Ureter (tissue), 1 donor: ENCODE data around the gene LIN7B. TPM values are rescaled to one million over a fixed set of nuclear protein-coding genes. Genes with fewer than 3 reads are reported as not detected.

Experiments used
- DNase-seq: peaks from one replicate; pipeline ENCODE4 v3.0.0-alpha.2; 2020; ENCODE audit warnings: low spot score
- total RNA-seq: library from RNA; stranded (reverse); gene quantifications from one replicate; pipeline ENCODE4 v1.2.4, GENCODE V29; 2023
- donor health status: DM: yes; HTN: yes; CAD: no.

The LIN7B gene
- total RNA-seq, 1 donor from 2014 or later: 10.4 TPM

DNA sequence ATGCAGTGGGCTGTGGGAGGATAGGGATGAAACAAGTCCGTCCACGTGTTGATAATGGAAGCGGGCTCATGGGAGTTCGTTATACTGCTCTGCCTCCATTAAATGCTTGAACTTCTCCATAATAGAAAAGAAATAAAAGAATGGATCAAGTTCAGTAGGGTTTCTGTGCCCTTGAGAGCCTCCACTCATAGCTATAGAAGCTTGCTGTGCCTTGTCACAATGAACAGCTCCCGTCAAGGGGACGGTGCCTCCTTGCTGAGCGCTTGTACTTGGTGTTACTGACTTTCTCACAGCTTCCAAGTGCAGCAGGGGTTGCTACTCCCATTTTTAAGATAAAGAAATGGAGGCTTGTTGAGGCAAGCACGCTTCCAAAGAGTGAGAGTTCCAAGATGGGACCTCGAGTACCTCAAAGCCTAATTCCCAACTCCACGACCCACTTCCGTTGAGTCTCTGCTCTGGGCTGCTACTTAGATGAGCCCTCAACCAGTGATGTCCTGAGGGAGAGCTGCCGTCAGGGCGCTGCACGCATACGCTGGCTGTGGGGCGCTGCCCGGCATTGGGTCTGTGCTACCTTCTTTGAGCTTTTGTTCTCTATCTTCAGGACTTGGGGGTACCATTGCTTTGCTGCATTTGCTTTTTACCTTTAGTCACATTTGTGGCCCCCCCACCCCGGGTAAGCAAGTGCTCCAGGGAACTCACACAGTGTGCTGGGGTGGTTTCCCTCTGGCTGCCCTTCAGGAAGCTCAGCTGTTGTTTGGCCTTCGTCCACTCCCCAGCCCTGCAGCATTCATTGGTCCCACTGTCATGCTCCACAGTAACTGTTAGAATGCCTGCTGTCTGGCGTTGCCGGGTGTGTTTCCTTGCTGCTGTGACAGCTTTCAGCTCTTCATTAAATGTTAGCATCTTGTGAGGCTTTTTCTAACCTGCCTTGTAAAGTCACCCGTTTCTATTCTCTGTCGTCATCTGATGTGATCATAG is 19.4 kb upstream of the LIN7B start:
- no peak for DNase-seq

DNA sequence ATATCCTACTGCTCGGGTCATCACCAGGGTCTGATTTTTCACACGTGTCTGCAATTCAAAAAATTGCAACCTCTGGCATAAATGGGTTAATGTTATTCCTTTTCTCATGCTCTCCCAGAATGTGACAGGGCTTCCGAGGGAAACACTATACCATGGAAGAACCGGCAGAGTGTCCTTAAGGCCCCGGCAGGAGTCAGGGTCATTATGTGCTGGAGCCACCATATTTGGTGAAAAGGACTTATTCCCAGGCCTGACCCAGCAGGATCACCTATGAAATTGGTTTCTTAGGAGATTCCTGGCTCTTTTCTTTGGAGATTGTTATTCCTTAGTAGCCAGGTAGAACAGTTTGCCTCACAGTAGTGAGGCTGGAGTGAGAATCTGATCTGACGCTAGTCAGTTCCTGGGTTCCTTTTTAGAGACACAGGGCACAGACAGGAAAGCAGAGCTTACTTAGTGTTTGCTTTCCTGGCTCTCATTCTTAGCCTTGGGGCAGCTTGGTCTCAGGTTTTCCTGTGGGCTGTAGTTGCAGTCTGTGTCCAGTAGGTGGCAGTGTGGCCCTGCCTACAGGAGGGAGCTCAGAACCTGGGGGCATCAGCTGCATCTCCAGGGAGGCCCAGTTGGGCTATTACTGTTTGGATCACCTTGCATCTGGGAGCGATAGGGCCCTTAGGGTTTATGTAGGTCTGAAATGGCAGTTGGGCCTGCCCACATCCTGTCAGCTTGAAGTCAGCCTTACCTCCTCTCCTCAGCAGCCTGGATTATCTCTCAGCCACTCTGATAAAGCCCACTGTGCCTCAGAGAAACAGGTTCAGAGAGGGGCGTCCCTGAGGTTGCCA is 16.5 kb upstream of the LIN7B start:
- peak; percentile 75 for DNase-seq

- no peak for DNase-seq
Measured at GRCh38 chr19:49098795-49099194, 15.4 kb upstream of the LIN7B start.

- DNase-seq: no peak
Measured at GRCh38 chr19:49101160-49101559, 13.0 kb upstream of the LIN7B start.

DNA sequence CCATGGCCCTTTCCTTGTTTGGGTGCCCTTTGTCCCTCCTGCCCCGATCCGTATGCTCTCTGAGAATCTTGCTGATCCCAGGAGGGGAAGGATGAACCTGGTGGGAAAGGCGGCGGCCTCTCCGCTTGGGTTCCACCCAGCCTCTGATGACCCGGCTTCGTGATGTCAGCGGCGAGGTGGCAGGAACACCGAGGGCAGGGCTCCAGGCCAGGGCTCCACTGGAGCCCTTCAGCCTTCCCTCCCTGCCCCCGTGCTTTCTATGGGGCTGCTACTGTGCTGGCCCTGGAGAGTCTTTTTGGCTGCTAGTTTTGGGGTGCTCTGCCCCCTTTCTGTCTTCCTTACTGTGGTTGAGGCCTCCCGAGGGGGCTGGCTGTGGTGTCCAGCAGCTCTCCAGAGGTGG is 11.9 kb upstream of the LIN7B start:
- DNase-seq: no peak

GRCh38 chr19:49103331-49104085 is 10.7 kb upstream of the LIN7B start:
- DNase-seq: no peak

DNA sequence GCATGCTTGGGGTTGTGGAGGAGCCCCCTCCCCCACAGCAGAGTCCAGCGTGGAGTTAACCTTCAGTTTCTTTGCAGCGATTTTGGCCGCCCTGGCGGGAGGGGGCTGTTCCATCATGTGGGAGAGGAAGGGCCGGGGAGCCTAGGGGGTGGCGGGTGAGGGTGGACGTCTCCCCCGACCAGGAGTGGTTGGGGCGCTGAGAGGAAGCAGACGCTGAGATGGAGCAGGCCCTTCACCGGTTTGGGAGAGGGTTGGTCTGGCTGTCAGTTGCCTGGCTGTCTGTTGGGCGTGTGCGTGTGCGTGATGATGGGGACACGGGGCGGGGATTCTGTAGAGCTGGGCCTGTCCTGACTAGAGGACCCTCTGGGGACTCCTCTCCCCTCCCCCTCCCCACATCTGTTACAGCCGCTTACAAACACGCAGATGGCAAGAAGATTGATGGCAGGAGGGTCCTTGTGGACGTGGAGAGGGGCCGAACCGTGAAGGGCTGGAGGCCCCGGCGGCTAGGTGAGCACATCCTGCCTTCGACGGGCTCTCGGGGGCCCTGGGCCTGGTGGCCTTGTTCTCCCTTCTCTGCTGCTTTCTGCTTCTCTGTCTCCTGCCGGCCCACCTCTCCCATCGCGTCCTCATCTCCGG is 9.8 kb upstream of the LIN7B start:
- no peak for DNase-seq

DNA sequence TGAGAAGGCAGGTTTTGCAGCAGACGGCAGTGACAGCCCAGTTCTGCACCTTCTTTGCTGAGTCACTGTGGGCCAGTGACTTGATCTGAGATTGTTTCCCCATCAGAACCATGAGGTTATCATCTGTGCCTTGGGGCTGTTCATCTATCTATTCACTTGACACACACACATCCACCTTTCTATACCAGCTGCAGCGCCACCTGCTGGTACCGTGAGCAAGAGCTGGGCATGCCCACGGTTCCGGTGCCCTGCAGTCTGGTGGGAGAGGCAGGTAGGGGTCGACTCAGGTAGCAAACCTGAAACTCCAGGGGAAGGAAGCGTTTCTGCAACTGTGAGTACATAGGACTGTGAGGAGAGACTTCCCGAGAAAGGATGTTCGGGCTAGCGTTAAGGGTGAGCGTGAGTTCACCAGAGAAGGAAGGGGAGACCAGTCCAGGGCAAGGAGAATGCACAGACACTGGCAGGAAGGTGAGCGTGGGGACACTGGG is 7.5 kb upstream of the LIN7B start:
- no peak for DNase-seq

- no peak for DNase-seq
Measured at GRCh38 chr19:49107625-49108459, 6.3 kb upstream of the LIN7B start.

GRCh38 chr19:49109051-49109450 is 5.1 kb upstream of the LIN7B start:
- DNase-seq: no peak

- DNase-seq: no peak
Measured at GRCh38 chr19:49109569-49110233, 4.5 kb upstream of the LIN7B start.

- no peak for DNase-seq
Measured at GRCh38 chr19:49110567-49110966, 3.6 kb upstream of the LIN7B start.

DNA sequence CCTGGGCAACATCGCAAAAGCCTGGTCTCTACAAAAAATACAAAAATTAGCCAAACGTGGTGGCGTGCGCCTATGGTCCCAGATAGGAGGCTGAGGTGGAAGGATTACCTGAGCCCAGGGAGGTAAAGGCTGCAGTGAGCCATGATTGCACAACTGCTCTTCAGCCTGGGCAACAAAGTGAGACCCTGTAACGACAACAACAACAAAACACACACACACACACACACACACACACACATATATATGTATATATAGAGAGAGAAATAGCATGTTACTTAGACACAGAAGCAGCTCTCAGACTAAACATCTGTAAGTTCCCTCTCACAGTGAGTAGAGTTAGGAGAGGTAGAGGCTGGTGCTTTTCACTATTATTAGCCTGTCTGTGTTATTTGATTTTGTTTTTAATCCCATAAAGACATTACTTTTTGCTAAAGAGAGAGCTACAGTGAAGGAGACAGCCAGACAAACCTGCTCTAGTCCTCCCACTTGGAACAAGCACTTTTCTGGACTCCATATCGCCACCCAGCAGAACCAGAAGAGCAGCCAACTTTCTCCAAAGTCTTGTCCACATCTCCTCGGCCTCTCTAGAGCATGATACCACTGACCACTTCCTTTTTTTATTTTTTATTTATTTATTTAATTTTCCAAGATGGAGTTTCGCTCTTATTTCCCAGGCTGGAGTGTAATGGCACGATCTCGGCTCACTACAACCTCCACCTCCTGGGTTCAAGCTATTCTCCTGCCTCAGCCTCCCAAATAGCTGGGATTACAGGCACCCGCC is 2.8 kb upstream of the LIN7B start:
- DNase-seq: no peak

DNA sequence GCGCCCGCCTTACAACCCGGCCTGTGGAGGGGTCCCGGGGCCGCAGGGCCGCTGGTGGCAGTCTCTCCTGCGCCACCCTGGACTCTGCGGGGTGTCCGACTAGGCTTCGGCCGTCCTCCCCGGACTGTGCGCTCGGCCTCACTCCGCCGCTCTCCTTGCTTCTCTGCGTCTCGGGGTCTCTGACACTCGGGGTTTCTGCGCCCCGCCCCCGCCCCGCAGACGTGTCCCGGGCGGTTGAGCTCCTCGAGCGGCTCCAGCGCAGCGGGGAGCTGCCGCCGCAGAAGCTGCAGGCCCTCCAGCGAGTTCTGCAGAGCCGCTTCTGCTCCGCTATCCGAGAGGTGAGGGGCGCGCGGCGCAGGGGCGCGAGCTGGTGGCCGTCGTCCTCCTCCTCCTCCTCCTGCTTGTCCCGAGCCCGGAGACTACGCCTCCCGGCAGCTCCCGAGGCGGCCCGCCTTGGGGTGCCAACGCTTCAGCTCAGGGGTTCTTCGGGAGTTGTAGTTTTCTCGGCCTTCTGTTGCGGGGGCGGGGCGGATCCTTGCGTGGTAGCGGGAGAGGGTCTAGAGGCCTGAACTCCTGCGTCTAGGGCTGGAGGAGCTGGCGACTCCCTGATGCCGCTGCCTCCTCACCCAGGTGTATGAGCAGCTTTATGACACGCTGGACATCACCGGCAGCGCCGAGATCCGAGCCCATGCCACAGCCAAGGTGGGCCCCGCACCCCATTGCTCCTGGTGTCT is 627 bp downstream of the LIN7B start:
- no peak for DNase-seq

DNA sequence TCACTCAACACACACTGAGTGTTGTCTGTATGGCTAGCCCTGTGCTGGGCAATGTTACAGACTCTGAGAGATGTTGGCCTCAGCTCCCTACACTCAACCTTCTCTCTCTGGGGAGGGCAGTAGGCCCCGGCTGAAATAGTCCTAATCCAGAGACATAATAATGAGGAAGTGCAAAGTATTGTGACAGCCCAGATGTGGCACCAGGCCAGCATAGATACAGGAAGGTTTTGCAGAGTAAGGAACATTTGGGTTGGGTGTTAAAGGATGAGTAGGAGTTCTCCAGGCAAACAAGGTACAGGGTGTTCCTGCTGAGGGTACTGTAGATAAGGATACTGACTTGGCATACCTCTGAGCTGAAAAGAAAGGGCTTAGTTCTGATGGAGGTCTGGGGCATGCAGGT is 2.4 kb downstream of the LIN7B start:
- DNase-seq: no peak

GRCh38 chr19:49117677-49118564 is 3.8 kb downstream of the LIN7B start:
- DNase-seq: no peak
